Measurements from ENCODE around the gene DYRK2. TPM values are rescaled to one million over a fixed set of nuclear protein-coding genes. Genes with fewer than 3 reads are reported as not detected.

The DYRK2 gene
- total and polyA plus RNA-seq, 2 donors (not counting 3 experiments of a cell fraction or from before 2014, with no cell fraction given) = 4.5 to 11.0 TPM

GRCh38 chr12:67714648-67715047 lies 66.1 kb downstream of the DYRK2 start:
- Histone ChIP-seq H3K4me3 (replicated peaks in 1 of 3; ENCODE audit: insufficient read depth in 1 of 3, low read depth in 1 of 3, low read length in 3 of 3) (no peak overlapping the region), H3K9me1 (replicated peaks; ENCODE audit: control insufficient read depth, extremely low read depth, insufficient read depth, low read length) (no peaks in the 10 kb centered on the region), H4K20me1 (replicated peaks; ENCODE audit: control insufficient read depth, extremely low read depth, insufficient read depth, low read length) (no peaks in the 10 kb centered on the region), H3K27me3 (ENCODE audit: control insufficient read depth in 2 of 2, insufficient read depth in 2 of 2, low read length in 2 of 2) (peaks cover 3 to 8% of the 10 kb centered on the region in 2 experiments), H3K9me3 (replicated peaks; ENCODE audit: control insufficient read depth, insufficient read depth, low read length) (no peaks in the 10 kb centered on the region), H3K36me3 (ENCODE audit: control insufficient read depth in 2 of 2, extremely low read depth in 1 of 2, insufficient read depth in 2 of 2, low read length in 2 of 2) (no peaks in the 10 kb centered on the region), H3K9ac (replicated peaks; ENCODE audit: extremely low read depth, insufficient read depth, low read length) (no peak overlapping the region), H2AFZ (ENCODE audit: low read depth, low read length) (no peak overlapping the region), H3K4me2 (ENCODE audit: insufficient read depth, low read length) (no peak overlapping the region), H3K4me1 (ENCODE audit: control insufficient read depth, extremely low read depth, insufficient read depth, low read length) (no peaks in the 10 kb centered on the region), H3K79me2 (ENCODE audit: control insufficient read depth, insufficient read depth, low read length) (no peaks in the 10 kb centered on the region), H3K27ac (ENCODE audit: insufficient read depth, low read depth, low read length) (no peak overlapping the region)
- intact Hi-C loops (cut with micrococcal nuclease) (no loop called here), dilution Hi-C loops (cut with MboI; ENCODE audit: extremely low pct_ligation_motif_present, low sequenced_read_pairs) (no loop called here)
- TF ChIP-seq POLR2AphosphoS5 (IDR thresholded peaks at IDR 0.05; ENCODE audit: insufficient read depth, low read depth, low read length) (no peak), GATA2 (IDR thresholded peaks at IDR 0.05; ENCODE audit: insufficient read depth, insufficient read length, low read depth, low read length) (no peak), MYC (IDR thresholded peaks at IDR 0.05; ENCODE audit: low read depth, low read length) (no peak), FOS (IDR thresholded peaks at IDR 0.05; ENCODE audit: borderline replicate concordance, insufficient read depth, low read length) (no peak), EZH2 (IDR thresholded peaks at IDR 0.05; ENCODE audit: borderline replicate concordance, low read depth, low read length, severe bottlenecking) (no peak), JUN (IDR thresholded peaks at IDR 0.05; ENCODE audit: borderline replicate concordance, insufficient read depth, insufficient read length, low read depth) (no peak), CTCF (IDR thresholded peaks at IDR 0.05; ENCODE audit: extremely low read depth in 1 of 2, insufficient read depth in 1 of 2, low read depth in 1 of 2, low read length in 2 of 2) (no peak), POLR2A (IDR thresholded peaks at IDR 0.05; ENCODE audit: low read depth, low read length) (no peak)
- TF ChIP-seq, protein P1, sequence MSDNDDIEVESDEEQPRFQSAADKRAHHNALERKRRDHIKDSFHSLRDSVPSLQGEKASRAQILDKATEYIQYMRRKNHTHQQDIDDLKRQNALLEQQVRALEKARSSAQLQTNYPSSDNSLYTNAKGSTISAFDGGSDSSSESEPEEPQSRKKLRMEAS (IDR thresholded peaks at IDR 0.05; ENCODE audit: insufficient read depth, insufficient read length) = no peak
- POLR2A ChIA-PET = no interaction called here
- DNase-seq (ENCODE audit: low read depth, low spot score) (no peak), FAIRE-seq (no peak)
- no TSS peak for BruUV-seq (replicated peaks)
- CTCF ChIA-PET = no interaction called here
